ENCODE data around the gene SLC25A42. TPM values are rescaled to one million over a fixed set of nuclear protein-coding genes. Genes with fewer than 3 reads are reported as not detected.
"Not testable (repeated sequence)": the region's sequence is repeated elsewhere in the genome, so short reads cannot be mapped to it uniquely, and the experiment has no call there.

SLC25A42 gene
- total and polyA plus RNA-seq, 2 experiments from 2014 or later, result 13.8 to 23.2 TPM

GRCh38 chr19:19105365-19106055 lies 41.7 kb downstream of the SLC25A42 start:
- Histone ChIP-seq H3K9me2 (replicated peaks; ENCODE audit: insufficient read depth) (no peaks in the 10 kb centered on the region), H3K79me2 (no peaks in the 10 kb centered on the region), H3K27ac (peak overlapping the region; percentile 87), H3K9me3 (ENCODE audit: low read depth) (no peaks in the 10 kb centered on the region), H3K4me3 (no peak overlapping the region), H3K27me3 (no peaks in the 10 kb centered on the region), H2AFZ (peak overlapping the region; percentile 79), H3K4me1 (ENCODE audit: insufficient read depth) (peaks cover 6% of the 10 kb centered on the region), H3K36me3 (replicated peaks; ENCODE audit: insufficient read depth, low read depth) (no peaks in the 10 kb centered on the region), H3K4me2 (peak overlapping the region; percentile 76), H4K20me1 (ENCODE audit: insufficient read depth, poor library complexity, severe bottlenecking) (no peaks in the 10 kb centered on the region)
- TF ChIP-seq, protein P1, sequence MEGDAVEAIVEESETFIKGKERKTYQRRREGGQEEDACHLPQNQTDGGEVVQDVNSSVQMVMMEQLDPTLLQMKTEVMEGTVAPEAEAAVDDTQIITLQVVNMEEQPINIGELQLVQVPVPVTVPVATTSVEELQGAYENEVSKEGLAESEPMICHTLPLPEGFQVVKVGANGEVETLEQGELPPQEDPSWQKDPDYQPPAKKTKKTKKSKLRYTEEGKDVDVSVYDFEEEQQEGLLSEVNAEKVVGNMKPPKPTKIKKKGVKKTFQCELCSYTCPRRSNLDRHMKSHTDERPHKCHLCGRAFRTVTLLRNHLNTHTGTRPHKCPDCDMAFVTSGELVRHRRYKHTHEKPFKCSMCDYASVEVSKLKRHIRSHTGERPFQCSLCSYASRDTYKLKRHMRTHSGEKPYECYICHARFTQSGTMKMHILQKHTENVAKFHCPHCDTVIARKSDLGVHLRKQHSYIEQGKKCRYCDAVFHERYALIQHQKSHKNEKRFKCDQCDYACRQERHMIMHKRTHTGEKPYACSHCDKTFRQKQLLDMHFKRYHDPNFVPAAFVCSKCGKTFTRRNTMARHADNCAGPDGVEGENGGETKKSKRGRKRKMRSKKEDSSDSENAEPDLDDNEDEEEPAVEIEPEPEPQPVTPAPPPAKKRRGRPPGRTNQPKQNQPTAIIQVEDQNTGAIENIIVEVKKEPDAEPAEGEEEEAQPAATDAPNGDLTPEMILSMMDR (IDR thresholded peaks at IDR 0.05; ENCODE audit: poor library complexity), result no peak
- TF ChIP-seq EZH2 (IDR thresholded peaks at IDR 0.05; ENCODE audit: borderline replicate concordance), result no peak
- TF ChIP-seq EZH2phosphoT487 (IDR thresholded peaks at IDR 0.05; ENCODE audit: low read depth, severe bottlenecking, unreplicated experiment), result no peak
- DNase-seq (ENCODE audit: low spot score), result peak; percentile 92
- WGBS (ENCODE audit: low lambda C conversion rate, missing lambda C conversion rate), result 4% methylated on average over 23 of the region's 36 CpGs

GRCh38 chr19:19106056-19106551 lies 42.3 kb downstream of the SLC25A42 start:
- Histone ChIP-seq H3K4me3 (no peak overlapping the region), H3K27me3 (no peaks in the 10 kb centered on the region), H3K27ac (peak overlapping the region; percentile 87), H4K20me1 (ENCODE audit: insufficient read depth, poor library complexity, severe bottlenecking) (no peaks in the 10 kb centered on the region), H3K4me1 (ENCODE audit: insufficient read depth) (peaks cover 6% of the 10 kb centered on the region), H3K36me3 (replicated peaks; ENCODE audit: insufficient read depth, low read depth) (no peaks in the 10 kb centered on the region), H2AFZ (peak overlapping the region; percentile 79), H3K9me3 (ENCODE audit: low read depth) (no peaks in the 10 kb centered on the region), H3K9me2 (replicated peaks; ENCODE audit: insufficient read depth) (no peaks in the 10 kb centered on the region), H3K79me2 (no peaks in the 10 kb centered on the region), H3K4me2 (peak overlapping the region; percentile 76)
- TF ChIP-seq EZH2 (IDR thresholded peaks at IDR 0.05; ENCODE audit: borderline replicate concordance) (no peak), EZH2phosphoT487 (IDR thresholded peaks at IDR 0.05; ENCODE audit: low read depth, severe bottlenecking, unreplicated experiment) (no peak)
- TF ChIP-seq, protein P1 (IDR thresholded peaks at IDR 0.05; ENCODE audit: poor library complexity), result no peak
- peak; percentile 52 for DNase-seq (ENCODE audit: low spot score)
- 30% methylated on average over 25 of the region's 25 CpGs for WGBS (ENCODE audit: low lambda C conversion rate, missing lambda C conversion rate)

DNA sequence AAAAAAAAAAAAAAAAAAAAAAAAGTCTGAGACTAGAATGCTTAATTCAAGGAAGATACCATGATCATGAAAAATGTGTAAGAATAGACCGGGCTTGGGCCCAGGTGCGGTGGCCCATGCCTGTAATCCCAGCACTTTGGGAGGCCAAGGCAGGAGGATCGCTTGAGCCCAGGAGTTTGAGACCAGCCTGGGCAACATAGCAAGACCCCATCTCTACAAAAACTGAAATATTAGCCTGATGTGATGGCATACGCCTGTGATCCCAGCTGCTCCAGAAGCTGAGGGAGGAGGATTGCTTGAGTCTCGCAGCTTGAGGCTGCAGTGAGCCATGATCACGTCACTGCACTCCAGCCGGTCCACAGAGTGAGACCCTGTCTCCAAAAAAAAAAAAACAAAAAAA lies 43.1 kb downstream of the SLC25A42 start:
- 96% methylated on average over 7 of the region's 7 CpGs for WGBS (ENCODE audit: low lambda C conversion rate, missing lambda C conversion rate)
- H2AFZ ChIP-seq; H3K27me3 ChIP-seq; DNase-seq (ENCODE audit: low spot score); H3K4me3 ChIP-seq; H4K20me1 ChIP-seq (ENCODE audit: insufficient read depth, poor library complexity, severe bottlenecking); H3K9me2 ChIP-seq (replicated peaks; ENCODE audit: insufficient read depth); H3K9me3 ChIP-seq (ENCODE audit: low read depth); H3K36me3 ChIP-seq (replicated peaks; ENCODE audit: insufficient read depth, low read depth); H3K4me1 ChIP-seq (ENCODE audit: insufficient read depth); H3K27ac ChIP-seq; H3K79me2 ChIP-seq; H3K4me2 ChIP-seq: not testable (repeated sequence)

- Histone ChIP-seq H3K79me2 (no peaks in the 10 kb centered on the region), H3K36me3 (replicated peaks; ENCODE audit: insufficient read depth, low read depth) (no peaks in the 10 kb centered on the region)
- 87% methylated on average over 11 of the region's 11 CpGs for WGBS (ENCODE audit: low lambda C conversion rate, missing lambda C conversion rate)
These were observed 43.9 kb downstream of the SLC25A42 start for GRCh38 chr19:19107654-19108053.

More at GRCh38 chr19:19107654-19108053, 43.9 kb downstream of the SLC25A42 start:
- TF ChIP-seq EZH2 (IDR thresholded peaks at IDR 0.05; ENCODE audit: borderline replicate concordance) (no peak), EZH2phosphoT487 (IDR thresholded peaks at IDR 0.05; ENCODE audit: low read depth, severe bottlenecking, unreplicated experiment) (no peak)
- TF ChIP-seq, protein P1 (IDR thresholded peaks at IDR 0.05; ENCODE audit: poor library complexity), result no peak
- no peak overlapping the region for H3K4me3 ChIP-seq
- H4K20me1 ChIP-seq (ENCODE audit: insufficient read depth, poor library complexity, severe bottlenecking), result no peaks in the 10 kb centered on the region
- no peaks in the 10 kb centered on the region for H3K9me3 ChIP-seq (ENCODE audit: low read depth)
- no peaks in the 10 kb centered on the region for H3K27me3 ChIP-seq
- H2AFZ ChIP-seq, result no peak overlapping the region
- H3K9me2 ChIP-seq (replicated peaks; ENCODE audit: insufficient read depth), result no peaks in the 10 kb centered on the region
- no peak overlapping the region for H3K27ac ChIP-seq
- H3K4me2 ChIP-seq, result no peak overlapping the region
- H3K4me1 ChIP-seq (ENCODE audit: insufficient read depth), result peaks cover 6% of the 10 kb centered on the region
- no peak for DNase-seq (ENCODE audit: low spot score)
